Heart right ventricle (tissue), 16 donors: ENCODE data around the gene FHAD1. TPM values are rescaled to one million over a fixed set of nuclear protein-coding genes. Genes with fewer than 3 reads are reported as not detected.

Experiments
- ATAC-seq, 8 donors: fragments of 200-7000 bp; cut with Tn5 transposase; one replicate each; pipeline ENCODE4 v1.9.1; 2020; ENCODE audit warnings: mild to moderate bottlenecking in 8 of 8, moderate library complexity in 8 of 8, moderate number of reproducible peaks in 1 of 8
- DNase-seq, 2 donors: peaks; one replicate each; pipeline ENCODE4 v3.0.0-alpha.2; 2020
- H3K27ac ChIP-seq, 10 donors: fragments of 200-600 bp; sonication (generic) in 2 of 10; one replicate each; pipeline versions ENCODE4 v1.5.0 to v1.8.0; 2020 to 2022; ENCODE audit warnings: mild to moderate bottlenecking in 3 of 10
- H3K27me3 ChIP-seq, 7 donors: fragments of 200-600 bp; one replicate each; pipeline ENCODE4 v1.8.0; 2021 to 2022; ENCODE audit warnings: mild to moderate bottlenecking in 2 of 7
- H3K36me3 ChIP-seq, 9 donors: fragments of 200-600 bp; sonication (generic) in 1 of 9; one replicate each; pipeline versions ENCODE4 v1.5.0 to v1.8.0; 2020 to 2022; ENCODE audit warnings: mild to moderate bottlenecking in 2 of 9
- H3K4me1 ChIP-seq, 9 donors: fragments of 200-600 bp; sonication (generic) in 1 of 9; one replicate each; pipeline versions ENCODE4 v1.5.0 to v1.8.0; 2020 to 2022; ENCODE audit warnings: mild to moderate bottlenecking in 4 of 9
- H3K4me3 ChIP-seq, 10 donors: fragments of 200-600 bp; sonication (generic) in 2 of 10; one replicate each; pipeline versions ENCODE4 v1.5.0 to v1.8.0; 2020 to 2022; ENCODE audit warnings: mild to moderate bottlenecking in 7 of 10, moderate library complexity in 2 of 10
- H3K9me3 ChIP-seq, 11 donors: fragments of 200-600 bp in 10 of 11; sonication (generic) in 2 of 11; one replicate each; pipeline versions ENCODE4 v1.5.0 to v1.8.0; 2013 to 2022; ENCODE audit warnings: mild to moderate bottlenecking in 2 of 11, control low read depth in 1 of 11, moderate library complexity in 1 of 11
- WGBS, 2 donors: extraction: QIAGEN DNeasy Blood & Tissue Kit; methylation state at CpG; one replicate each; pipeline ENCODE4 v1.1.7; 2013; ENCODE audit warnings: inconsistent platforms in 1 of 2; 5-methylcytosine and 5-hydroxymethylcytosine counted together
- intact Hi-C, 10 donors: fragments of 100-400 bp; cut with DNase I; formaldehyde crosslinking; loops; one replicate each; pipeline versions ENCODE4 v1.11.1 to v1.14.2; 2022
- polyA plus RNA-seq, 2 donors: library from polyadenylated mRNA; stranded (reverse); fragments of 200-250 nt; gene quantifications; one replicate each; pipeline ENCODE4 v1.2.3, GENCODE V29; 2013
- total RNA-seq, 10 donors: library from RNA; stranded (reverse); fragmentation: NEBNext Ultra II Directional in 3 of 10; extraction: Animal tissue kit (Norgen Biotek cat#: 25700) in 3 of 10; gene quantifications; one replicate each; pipeline versions ENCODE4 v1.2.1 to v1.2.4, GENCODE V29; 2021 to 2023
- TF ChIP-seq, protein P1 (sequence below), 9 donors: fragments of 200-600 bp; sonication (generic) in 2 of 9; IDR thresholded peaks; one replicate each; pipeline versions ENCODE4 v1.5.0 to v1.8.0; 2021 to 2022; ENCODE audit warnings: antibody characterized with exemption in 9 of 9, mild to moderate bottlenecking in 5 of 9, moderate library complexity in 1 of 9
- donor health status: Arrhythmogenic right ventricular cardiomyopathy.
- donor health status: ischemic (EF 13 %, LVEDD 7.1; RV severe dilation, severe dysfunction).
- donor health status: healthy with polysubstance abuse.
- donor health status: DM: no; HTN: yes; CAD: no.
- donor health status: DM: no; HTN: no; CAD: no.
- donor health status: ischemic (EF 25% LVEDD 6.9; RV normal size, moderate dysfunction).
- donor health status: ischemic (EF 25% LVEDD 5.7; RV mildly dilated, moderate dysfunction).
- donor health status: healthy.
- donor health status: DM: yes; HTN: yes; CAD: no.
- donor health status: Ischemic cardiomyopathy.
- donor health status: ischemic (EF 35%, LVEDD 5.7; RV mildly dilated, moderate dysfunction).
- donor health status: nonischemic (EF 11% LVEDD 7.7; RV severe dilation, severe dysfunction).
- donor health status: DM: yes; HTN: yes; CAD: no.
- donor health status: PGD.
- donor health status: ischemic (EF 29% LVEDD 5.4; RV normal size, mild dysfunction).
- donor health status: nonischemic (EF 23%, LVEDD 6.1; RV moderate dilation, normal function).

FHAD1 gene
- total and polyA plus RNA-seq, 12 donors = 0.06 to 1.0 (median 0.12) TPM; not detected in 5

DNA sequence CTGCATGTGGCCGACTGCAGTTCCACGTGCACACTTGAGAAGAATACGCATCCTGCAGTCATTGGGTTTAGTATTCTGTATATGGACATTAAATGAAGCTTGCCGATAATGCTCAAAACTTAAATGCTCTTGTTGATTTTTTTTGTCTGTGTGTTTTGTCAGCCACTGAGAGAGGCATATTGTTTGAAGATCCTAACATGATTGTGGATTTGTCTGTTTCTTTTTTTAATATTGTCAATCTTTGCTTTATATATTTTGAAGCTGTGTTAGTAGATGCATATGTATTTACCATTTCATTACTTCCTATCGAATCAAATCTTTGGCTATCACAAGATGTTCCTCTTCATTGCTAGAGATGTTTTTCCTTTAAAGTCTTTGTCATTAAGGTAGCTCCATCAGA, 73.2 kb downstream of the FHAD1 start:
- intact Hi-C loops = loop anchor here in 5 of 10 donors (5.0 to 10.0 kb wide), 3 partner anchors 175 to 185 kb away; no protein-coding TSS in a partner anchor
- WGBS, 2 donors = 93 to 97% methylated on average over 5 of the region's 5 CpGs

GRCh38 chr1:15321601-15322000, 74.6 kb downstream of the FHAD1 start:
- H3K9me3 ChIP-seq = peaks cover 0 to 13% (median 3%) of the 10 kb centered on the region in 11 donors
- no peaks in the 10 kb centered on the region for H3K36me3 ChIP-seq
- no peak for DNase-seq
- no peak for ATAC-seq
- H3K4me1 ChIP-seq = peaks cover 0 to 12% (median 8%) of the 10 kb centered on the region in 9 donors
- peaks cover 0 to 3% (median 0%) of the 10 kb centered on the region in 7 donors for H3K27me3 ChIP-seq
- H3K4me3 ChIP-seq = no peak overlapping the region
- no peak overlapping the region for H3K27ac ChIP-seq
- 81 to 91% methylated on average over 2 of the region's 2 CpGs for WGBS, 2 donors
- TF ChIP-seq, protein P1, sequence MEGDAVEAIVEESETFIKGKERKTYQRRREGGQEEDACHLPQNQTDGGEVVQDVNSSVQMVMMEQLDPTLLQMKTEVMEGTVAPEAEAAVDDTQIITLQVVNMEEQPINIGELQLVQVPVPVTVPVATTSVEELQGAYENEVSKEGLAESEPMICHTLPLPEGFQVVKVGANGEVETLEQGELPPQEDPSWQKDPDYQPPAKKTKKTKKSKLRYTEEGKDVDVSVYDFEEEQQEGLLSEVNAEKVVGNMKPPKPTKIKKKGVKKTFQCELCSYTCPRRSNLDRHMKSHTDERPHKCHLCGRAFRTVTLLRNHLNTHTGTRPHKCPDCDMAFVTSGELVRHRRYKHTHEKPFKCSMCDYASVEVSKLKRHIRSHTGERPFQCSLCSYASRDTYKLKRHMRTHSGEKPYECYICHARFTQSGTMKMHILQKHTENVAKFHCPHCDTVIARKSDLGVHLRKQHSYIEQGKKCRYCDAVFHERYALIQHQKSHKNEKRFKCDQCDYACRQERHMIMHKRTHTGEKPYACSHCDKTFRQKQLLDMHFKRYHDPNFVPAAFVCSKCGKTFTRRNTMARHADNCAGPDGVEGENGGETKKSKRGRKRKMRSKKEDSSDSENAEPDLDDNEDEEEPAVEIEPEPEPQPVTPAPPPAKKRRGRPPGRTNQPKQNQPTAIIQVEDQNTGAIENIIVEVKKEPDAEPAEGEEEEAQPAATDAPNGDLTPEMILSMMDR (IDR thresholded peaks at IDR 0.05) = no peak
- intact Hi-C loops = loop anchor here in 5 of 10 donors (5.0 to 10.0 kb wide), 3 partner anchors 173 to 183 kb away; no protein-coding TSS in a partner anchor

More for the DNA sequence above, 73.2 kb downstream of the FHAD1 start:
- DNase-seq = no peak
- H3K27ac ChIP-seq = no peak overlapping the region
- ATAC-seq = no peak
- no peaks in the 10 kb centered on the region for H3K36me3 ChIP-seq
- peaks cover 0 to 3% (median 0%) of the 10 kb centered on the region in 7 donors for H3K27me3 ChIP-seq
- no peak overlapping the region for H3K4me3 ChIP-seq
- TF ChIP-seq, protein P1 (IDR thresholded peaks at IDR 0.05) = no peak
- H3K4me1 ChIP-seq = peaks cover 0 to 12% (median 8%) of the 10 kb centered on the region in 9 donors
- peaks cover 0 to 13% (median 3%) of the 10 kb centered on the region in 11 donors for H3K9me3 ChIP-seq

GRCh38 chr1:15322648-15323350, 75.8 kb downstream of the FHAD1 start:
- intact Hi-C loops = loop anchor here in 9 of 10 donors (1.0 to 10.0 kb wide), 5 partner anchors 108 to 182 kb away; no protein-coding TSS in a partner anchor
- ATAC-seq = peak in 6 of 8 donors; percentile 69 to 87 (median 76)

More at GRCh38 chr1:15322648-15323350, 75.8 kb downstream of the FHAD1 start:
- peaks cover 0 to 3% (median 0%) of the 10 kb centered on the region in 7 donors for H3K27me3 ChIP-seq
- peaks cover 0 to 13% (median 3%) of the 10 kb centered on the region in 11 donors for H3K9me3 ChIP-seq
- TF ChIP-seq, protein P1 (IDR thresholded peaks at IDR 0.05) = no peak
- peak in 1 of 2 donors; percentile 47 for DNase-seq
- H3K4me3 ChIP-seq = no peak overlapping the region
- H3K36me3 ChIP-seq = no peaks in the 10 kb centered on the region
- peak overlapping the region in 4 of 10 donors; percentile 13 to 38 (median 33) for H3K27ac ChIP-seq
- peaks cover 0 to 18% (median 9%) of the 10 kb centered on the region in 9 donors for H3K4me1 ChIP-seq
- 76 to 80% methylated on average over 14 of the region's 14 CpGs for WGBS, 2 donors
